Vagina (tissue), 2 donors: ENCODE results near the gene RSPH9.

Source experiments
- CTCF ChIP-seq, 3 experiments: fragments of 450-650 bp in 2 of 3; fragments of 200-600 bp in 1 of 3; sonication (generic) in 1 of 3; IDR thresholded peaks; one replicate each; pipeline ENCODE4 v1.5.1; 2017 to 2019; ENCODE audit warnings: antibody characterized with exemption in 3 of 3, mild to moderate bottlenecking in 2 of 3, moderate library complexity in 2 of 3
- POLR2AphosphoS5 ChIP-seq, 2 donors: sonication (generic); formaldehyde crosslinking; IDR thresholded peaks; one replicate each; pipeline ENCODE4 v1.9.0; 2017; ENCODE audit warnings: antibody characterized with exemption in 2 of 2, mild to moderate bottlenecking in 2 of 2, low read depth in 1 of 2; ENCODE audit not compliant: insufficient read depth in 1 of 2

GRCh38 chr6:43697421-43697820 lies 52.6 kb downstream of the RSPH9 start:
- TF ChIP-seq CTCF (IDR thresholded peaks at IDR 0.05) (no peak), POLR2AphosphoS5 (IDR thresholded peaks at IDR 0.05; ENCODE audit: insufficient read depth in 1 of 2, low read depth in 1 of 2) (no peak)
